Esophagus muscularis mucosa (tissue), 4 donors: ENCODE measurements around the gene SLFN12.
"Not testable (repeated sequence)": the region's sequence is repeated elsewhere in the genome, so short reads cannot be mapped to it uniquely, and the experiment has no call there.

Experiments
- EP300 ChIP-seq: sonication (generic); formaldehyde crosslinking; IDR thresholded peaks from one replicate; pipeline ENCODE4 v1.6.1; 2017; ENCODE audit warnings: antibody characterized with exemption
- POLR2A ChIP-seq: fragments of 450-650 bp; IDR thresholded peaks from one replicate; pipeline ENCODE4 v1.6.1; 2017; ENCODE audit warnings: antibody characterized with exemption, moderate library complexity, mild to moderate bottlenecking, low read depth
- POLR2AphosphoS5 ChIP-seq, 2 donors: sonication (generic); formaldehyde crosslinking; IDR thresholded peaks; one replicate each; pipeline ENCODE4 v1.6.1; 2017; ENCODE audit warnings: antibody characterized with exemption in 2 of 2
- TF ChIP-seq, protein P1 (sequence below), 3 experiments: fragments of 200-600 bp in 2 of 3; fragments of 450-650 bp in 1 of 3; sonication (generic) in 2 of 3; IDR thresholded peaks; one replicate each; pipeline ENCODE4 v1.5.1; 2017 to 2019; ENCODE audit warnings: antibody characterized with exemption in 3 of 3, mild to moderate bottlenecking in 2 of 3, moderate library complexity in 1 of 3

DNA sequence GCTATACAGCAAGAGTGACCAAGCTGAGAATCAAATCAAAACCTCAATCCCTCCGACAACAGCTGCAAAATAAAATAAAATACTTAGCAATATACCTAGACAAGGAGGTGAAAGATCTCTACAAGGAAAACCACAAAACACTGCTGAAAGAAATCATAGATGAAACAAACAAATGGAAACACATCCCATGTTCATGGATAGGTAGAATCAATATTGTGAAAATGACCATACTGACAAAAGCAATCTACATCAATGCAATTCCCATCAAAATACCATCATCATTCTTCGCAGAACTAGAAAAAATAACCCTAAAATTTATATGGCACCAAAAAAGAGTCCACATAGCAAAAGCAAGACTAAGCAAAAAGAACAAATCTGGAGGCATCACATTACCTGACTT, 17.6 kb downstream of the SLFN12 start:
- TF ChIP-seq POLR2A; EP300; POLR2AphosphoS5 (IDR thresholded peaks at IDR 0.05): not testable (repeated sequence)
- TF ChIP-seq, protein P1, sequence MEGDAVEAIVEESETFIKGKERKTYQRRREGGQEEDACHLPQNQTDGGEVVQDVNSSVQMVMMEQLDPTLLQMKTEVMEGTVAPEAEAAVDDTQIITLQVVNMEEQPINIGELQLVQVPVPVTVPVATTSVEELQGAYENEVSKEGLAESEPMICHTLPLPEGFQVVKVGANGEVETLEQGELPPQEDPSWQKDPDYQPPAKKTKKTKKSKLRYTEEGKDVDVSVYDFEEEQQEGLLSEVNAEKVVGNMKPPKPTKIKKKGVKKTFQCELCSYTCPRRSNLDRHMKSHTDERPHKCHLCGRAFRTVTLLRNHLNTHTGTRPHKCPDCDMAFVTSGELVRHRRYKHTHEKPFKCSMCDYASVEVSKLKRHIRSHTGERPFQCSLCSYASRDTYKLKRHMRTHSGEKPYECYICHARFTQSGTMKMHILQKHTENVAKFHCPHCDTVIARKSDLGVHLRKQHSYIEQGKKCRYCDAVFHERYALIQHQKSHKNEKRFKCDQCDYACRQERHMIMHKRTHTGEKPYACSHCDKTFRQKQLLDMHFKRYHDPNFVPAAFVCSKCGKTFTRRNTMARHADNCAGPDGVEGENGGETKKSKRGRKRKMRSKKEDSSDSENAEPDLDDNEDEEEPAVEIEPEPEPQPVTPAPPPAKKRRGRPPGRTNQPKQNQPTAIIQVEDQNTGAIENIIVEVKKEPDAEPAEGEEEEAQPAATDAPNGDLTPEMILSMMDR (IDR thresholded peaks at IDR 0.05) = not testable (repeated sequence)
